Stimulated activated CD8-positive, alpha-beta memory T cell treated with anti-CD3 and anti-CD28 coated beads, Interleukin-15, amount 100 ng/mL, for 24 hours (primary cell): Measurements from ENCODE around the gene LARGE2.

Experiments used
- DNase-seq: peaks from one replicate; pipeline ENCODE4 v3.0.0-alpha.2; 2020; ENCODE audit warnings: low read depth

LARGE2 gene

GRCh38 chr11:45922425-45923082 is at the start of gene LARGE2:
Gene LARGE2, plus strand, starts transcription at chr11:45922656. Its CDS starts 227 bp downstream, at chr11:45922883.
- DNase-seq: no peak

GRCh38 chr11:45876401-45876800 is 46.1 kb upstream of the LARGE2 start:
- DNase-seq: no peak

GRCh38 chr11:45877221-45877620 is 45.2 kb upstream of the LARGE2 start:
- DNase-seq: no peak

DNA sequence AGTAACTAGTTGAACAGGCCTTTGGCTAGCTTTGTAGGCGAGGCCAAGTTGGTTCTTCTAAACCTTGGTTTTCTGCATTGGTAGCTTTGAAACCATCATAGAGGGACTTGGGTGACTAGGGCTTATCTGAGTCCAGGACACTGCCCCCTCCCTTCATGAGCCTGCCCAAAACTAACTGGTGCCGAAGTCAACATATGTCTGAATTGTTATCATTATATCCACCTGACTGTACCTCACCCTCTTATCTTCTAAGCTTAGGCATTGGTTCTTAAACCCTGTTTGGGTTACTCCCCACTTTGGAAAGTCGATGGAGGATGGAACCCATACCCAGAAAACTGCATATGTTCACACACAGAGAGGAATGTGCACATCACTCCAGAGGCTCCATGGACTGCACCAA is 44.6 kb upstream of the LARGE2 start:
- no peak for DNase-seq

DNA sequence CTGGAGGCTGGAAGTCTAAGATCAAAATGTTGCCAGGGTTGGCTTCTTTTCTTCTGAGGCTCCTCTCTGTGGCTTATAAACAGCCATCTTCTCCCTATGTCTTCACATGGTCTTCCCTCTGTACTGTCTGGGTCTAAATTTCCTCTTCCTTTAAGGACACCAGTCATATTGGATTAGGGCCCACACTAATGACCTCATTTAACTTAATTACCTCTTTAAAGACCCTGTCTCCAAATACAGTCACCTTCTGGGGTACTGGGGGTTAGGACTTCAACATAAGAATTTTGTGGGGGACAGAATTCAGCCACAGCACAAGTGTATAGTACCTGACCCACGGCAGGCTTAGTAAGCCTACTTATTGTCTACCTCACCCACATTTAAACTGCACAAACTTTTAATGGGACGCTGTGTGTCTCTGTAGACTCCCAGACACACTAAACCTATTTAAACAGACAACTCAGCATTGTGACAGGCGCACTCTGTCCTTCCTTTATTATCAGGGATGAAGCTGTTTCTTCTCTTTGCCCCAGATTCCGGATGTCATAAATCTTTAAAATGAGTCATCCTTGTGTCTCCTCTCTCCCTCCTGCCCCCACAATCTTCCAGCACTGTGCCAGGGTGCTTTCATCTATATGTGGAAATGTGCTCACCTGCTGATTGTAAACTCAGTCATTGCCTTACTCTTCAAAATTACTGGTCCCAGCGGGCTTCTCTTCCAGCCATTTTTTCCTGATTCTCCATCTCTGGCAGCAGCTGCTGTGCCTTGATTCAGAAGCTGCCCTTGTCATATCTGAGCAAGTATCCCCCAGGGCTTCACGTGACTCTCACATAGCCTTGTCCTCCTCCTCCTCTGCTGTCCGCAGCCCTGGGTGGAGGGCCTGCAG is 42.4 kb upstream of the LARGE2 start:
- DNase-seq: no peak

DNA sequence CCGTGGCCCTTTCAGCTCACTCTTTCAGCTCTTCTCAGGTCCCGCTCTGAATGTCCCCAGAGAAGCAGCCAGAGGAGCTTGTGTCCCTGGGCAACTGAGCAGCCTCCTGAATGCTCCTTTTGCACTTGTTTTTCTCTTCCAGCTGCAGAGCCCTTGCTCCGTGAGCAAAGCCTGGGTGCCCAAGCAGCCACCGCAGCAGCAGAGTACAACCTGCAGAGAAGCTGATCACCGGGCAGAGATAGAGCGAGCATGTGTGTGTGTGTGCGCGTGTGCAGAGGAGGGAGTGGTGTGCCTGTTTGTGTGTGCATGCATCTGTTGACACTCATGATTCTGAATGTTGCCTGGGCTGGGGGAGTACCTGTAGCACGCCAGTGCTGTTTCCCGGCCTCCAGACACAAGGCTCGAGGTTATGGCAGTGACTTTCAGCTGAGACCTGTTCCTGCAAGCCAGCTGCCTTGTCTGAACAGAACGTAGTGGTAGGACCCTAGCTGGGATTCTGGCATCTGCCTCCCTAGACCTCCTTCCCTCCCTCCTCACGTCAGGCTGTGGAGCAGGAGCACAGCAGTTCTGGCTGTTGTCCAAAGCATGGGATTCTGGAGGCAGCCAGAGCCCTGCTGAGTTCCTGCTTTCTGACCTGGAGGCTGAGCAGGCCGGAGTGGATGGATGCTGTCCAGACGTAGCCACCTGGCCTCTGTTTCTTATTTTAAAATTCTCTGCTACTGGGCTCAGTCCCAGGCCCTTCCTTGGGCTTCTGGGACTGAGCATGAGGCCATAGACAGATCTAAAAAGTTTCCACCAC is 41.5 kb upstream of the LARGE2 start:
- DNase-seq: no peak

DNA sequence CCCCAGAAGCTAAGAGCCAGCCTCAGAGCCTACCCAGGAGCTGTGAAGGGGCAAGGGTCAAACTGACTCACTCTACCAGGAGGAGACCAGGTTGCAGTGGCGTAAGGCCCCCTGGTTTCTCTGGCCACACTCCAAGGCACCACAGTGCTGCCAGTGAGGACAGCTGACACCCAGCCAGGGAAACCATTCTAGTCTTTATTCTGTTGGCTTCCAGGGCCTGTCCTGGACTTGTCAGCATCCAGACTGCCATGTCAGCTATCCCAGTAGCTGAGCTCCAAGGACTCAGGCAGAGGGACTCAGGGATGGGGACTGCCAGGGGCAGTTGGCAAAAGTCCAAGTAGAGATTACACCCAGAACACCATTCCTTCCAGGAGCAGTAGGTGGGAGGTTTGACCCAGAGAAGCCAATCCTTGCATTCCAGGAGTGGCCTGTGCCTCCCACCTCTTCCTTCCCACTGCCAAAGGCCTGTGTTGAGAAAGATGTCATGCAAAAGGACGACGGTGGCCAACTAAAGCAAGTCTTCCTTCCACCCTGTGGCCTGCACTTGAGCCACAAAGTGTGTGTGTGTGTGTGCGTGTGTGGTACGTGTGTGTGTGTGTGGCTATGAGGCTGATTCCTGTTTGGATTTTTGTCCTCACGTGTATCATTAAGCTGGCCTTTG is 40.6 kb upstream of the LARGE2 start:
- DNase-seq: no peak

GRCh38 chr11:45884596-45885185 is 37.8 kb upstream of the LARGE2 start:
- no peak for DNase-seq

DNA sequence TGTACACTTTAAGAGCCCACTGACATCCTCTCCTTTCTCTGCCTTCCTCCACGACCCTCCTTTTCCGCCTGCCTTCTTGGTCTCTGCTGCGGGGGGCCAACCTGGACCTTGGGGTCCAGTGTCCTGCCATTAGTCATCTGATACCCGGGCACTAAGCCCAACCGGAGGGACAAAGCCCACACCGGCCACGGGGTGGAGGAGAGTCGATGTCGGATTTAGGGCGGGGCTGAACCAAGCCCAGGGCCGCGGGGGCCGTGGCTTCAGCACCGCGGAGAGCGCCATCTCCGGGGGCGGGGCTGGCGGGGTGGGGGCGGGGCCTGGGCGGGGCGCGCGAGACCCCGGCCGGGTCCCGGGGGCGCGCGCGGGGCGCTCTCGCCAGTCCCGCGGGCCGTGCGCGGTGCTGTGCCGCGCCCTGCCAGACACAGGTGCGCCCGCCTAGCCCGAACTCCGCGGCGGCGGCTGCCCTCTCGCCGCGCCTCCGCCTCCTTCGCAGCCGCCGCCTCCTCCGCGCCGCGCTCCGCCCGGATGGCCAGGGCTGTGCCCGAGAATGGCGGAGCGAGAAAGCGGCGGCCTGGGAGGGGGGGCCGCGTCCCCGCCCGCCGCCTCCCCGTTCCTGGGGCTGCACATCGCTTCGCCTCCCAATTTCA is 37.1 kb upstream of the LARGE2 start, which contains the start of gene MAPK8IP1:
Gene MAPK8IP1 (plus strand): TSS at position 378 of the 647 bp plus-strand sequence. CDS start 170 bp downstream, at position 548.
- peak; percentile 39 for DNase-seq

GRCh38 chr11:45885921-45886721 is 36.3 kb upstream of the LARGE2 start:
- DNase-seq: no peak

GRCh38 chr11:45886816-45887520 is 35.5 kb upstream of the LARGE2 start:
- DNase-seq: no peak

DNA sequence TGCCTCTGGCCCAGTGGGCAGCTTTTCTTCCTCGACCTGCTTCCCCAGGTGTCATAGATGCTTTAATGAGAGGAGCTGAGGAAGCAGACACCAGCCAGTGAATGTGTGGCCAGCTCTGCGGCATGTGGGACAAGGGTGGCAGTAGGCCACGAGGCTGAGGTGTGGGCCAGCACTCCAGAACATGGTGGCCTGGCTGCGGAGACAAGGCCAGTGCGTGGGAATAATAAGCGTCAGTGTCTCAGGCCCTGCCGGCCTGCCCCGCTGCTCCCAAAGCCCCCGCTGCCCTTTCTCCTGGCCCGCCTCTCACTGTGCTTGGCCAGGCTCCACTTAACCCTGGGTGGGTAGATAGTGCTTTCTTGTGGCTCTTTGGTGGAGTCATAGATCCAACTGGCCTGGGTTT is 34.9 kb upstream of the LARGE2 start:
- DNase-seq: no peak

DNA sequence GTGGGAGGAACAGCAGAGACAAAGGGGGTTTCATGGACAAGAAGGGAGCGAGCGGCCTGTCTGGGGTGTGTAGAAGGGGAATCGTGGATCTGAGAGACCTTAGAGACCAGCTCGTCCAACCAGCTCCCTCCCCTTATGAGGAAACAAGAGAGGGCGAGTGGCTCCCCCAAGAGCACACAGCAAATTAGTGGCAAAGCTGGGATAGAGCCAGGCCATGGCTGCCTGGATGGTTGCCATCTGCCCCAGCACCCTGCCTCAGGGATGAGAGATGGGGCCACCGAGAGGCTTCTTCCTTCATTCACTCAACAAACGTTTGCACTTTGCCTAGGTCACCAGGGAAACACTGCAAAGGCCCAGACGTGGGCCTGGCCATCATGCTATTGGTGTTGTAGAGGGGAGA is 32.9 kb upstream of the LARGE2 start:
- no peak for DNase-seq

DNA sequence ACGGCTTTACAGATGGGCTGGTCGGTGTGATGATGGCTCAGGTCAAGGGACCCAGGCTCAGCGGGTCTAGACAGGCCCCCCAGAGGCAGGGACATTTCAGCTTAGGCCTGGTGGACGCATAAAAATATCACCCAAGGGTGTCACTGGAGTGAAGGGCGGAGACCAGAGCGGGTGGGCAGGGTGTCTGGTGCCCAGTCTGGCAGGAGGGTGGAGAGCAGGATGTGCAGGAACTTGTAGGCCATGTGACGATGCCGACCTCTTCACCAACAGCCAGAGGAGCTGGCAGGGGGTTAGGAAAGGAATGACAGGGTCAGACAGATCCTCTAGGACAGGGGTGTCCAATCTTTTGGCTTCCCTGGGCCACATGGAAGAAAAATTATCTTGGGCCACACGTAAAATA is 32.5 kb upstream of the LARGE2 start:
- DNase-seq: no peak

DNA sequence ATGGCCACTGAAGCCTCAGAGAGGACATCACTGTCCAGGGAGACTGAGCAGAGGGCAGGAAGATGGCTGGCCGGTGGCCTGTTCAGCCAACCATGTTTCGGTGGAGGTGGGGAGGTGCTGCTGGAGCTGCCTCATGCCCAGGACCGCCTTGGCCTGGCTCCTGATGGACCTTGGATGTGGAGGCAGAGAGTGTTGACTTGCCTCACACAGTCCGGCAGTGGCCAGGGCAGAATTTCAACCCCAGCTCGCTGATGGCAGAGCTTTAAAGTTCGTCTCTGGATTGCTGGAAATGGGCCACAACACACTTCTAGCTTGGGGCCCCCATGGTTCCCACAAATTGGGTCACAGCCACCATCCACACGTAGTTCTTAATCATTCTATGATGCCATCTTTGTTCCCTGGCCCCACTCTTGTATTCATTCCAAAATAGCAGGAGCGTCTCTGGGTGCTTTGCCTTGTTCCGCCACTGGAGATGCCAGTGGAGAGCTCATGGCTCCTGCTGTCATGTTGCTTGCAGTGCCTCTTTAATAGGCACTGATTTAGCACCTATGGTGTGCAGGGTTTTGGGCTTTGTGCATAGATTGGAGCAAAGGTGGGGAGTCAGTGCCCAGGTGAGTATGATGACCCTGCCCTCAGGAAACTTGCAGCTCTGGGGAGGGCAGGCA is 31.4 kb upstream of the LARGE2 start:
- no peak for DNase-seq

- DNase-seq: no peak
Observed at GRCh38 chr11:45892856-45893255, 29.6 kb upstream of the LARGE2 start.

GRCh38 chr11:45894555-45895247 is 27.8 kb upstream of the LARGE2 start:
- no peak for DNase-seq

DNA sequence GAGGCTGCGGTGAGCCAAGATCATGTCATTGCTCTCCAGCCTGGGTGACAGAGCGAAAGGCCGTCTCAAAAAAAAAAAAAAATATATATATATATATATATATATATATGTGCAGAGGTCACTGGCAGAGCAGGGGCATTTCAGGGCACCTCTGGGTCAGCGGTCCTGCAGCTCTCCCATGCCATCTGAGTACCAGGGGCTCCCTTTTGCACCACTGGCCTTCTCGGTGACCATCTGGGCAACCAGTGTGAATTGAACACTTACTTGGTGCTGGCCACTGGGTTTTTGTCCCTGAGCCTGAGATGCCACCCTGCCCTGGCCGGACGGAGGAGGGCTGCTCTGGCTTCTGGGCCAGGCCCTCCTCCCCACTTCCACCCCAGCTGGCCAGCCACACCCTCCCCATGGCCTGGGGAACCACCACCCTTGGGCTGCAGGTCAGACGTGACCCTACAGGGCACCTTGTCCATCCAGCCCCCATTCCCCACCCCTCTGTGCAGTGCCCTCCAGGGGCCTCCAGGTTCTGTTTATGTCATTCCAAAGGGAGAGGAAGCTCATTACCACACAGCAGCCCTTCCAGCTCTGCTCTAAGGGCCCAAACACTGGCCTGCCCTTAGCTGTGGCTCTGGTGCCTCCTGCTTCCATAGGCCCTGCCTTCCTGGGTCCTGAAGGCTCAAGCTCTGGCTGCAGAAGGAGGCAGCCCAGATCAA is 26.8 kb upstream of the LARGE2 start:
- DNase-seq: no peak
